ENCODE data around the gene PEPD.

Gene PEPD

GRCh38 chr19:33458807-33459206 is 62.8 kb downstream of the PEPD start:
- Histone ChIP-seq H3K27ac (replicated peaks; ENCODE audit: low read length) (no peak overlapping the region), H3K36me3 (replicated peaks in 1 of 2; ENCODE audit: control insufficient read depth in 2 of 2, insufficient read depth in 2 of 2, low read length in 2 of 2) (peaks cover 0 to 8% of the 10 kb centered on the region in 2 donors), H3K27me3 (ENCODE audit: control insufficient read depth in 3 of 3, insufficient read depth in 3 of 3, low read depth in 1 of 3, low read length in 3 of 3) (peaks cover 0 to 3% (median 0%) of the 10 kb centered on the region in 3 experiments), H3K4me3 (ENCODE audit: low read length in 2 of 2) (peak overlapping the region in 1 of 2 donors; percentile 58), H3K18ac (ENCODE audit: low read length) (peak overlapping the region; percentile 27), H3K23ac (ENCODE audit: low read depth, low read length, poor library complexity) (peak overlapping the region; percentile 94), H3K4ac (ENCODE audit: low read length) (no peak overlapping the region), H3K14ac (ENCODE audit: low read length) (peak overlapping the region; percentile 97), H2BK12ac (ENCODE audit: low read length) (peak overlapping the region; percentile 81), H4K8ac (ENCODE audit: low read depth, low read length) (peak overlapping the region; percentile 95), H3K4me2 (ENCODE audit: insufficient read depth, low read length, poor library complexity, severe bottlenecking) (no peak overlapping the region), H3K4me1 (ENCODE audit: control insufficient read depth in 2 of 2, insufficient read depth in 1 of 2, low read depth in 1 of 2, low read length in 2 of 2) (peaks cover 0 to 3% of the 10 kb centered on the region in 2 donors), H4K91ac (ENCODE audit: low read depth, low read length, poor library complexity) (no peak overlapping the region), H2BK5ac (ENCODE audit: low read length) (no peak overlapping the region), H3K79me1 (ENCODE audit: low read depth, low read length) (peaks cover 4% of the 10 kb centered on the region), H2AK5ac (ENCODE audit: low read depth, low read length) (no peak overlapping the region), H2BK15ac (ENCODE audit: low read length) (no peak overlapping the region), H3K9ac (ENCODE audit: low read depth, low read length, poor library complexity) (peak overlapping the region; percentile 67), H2BK120ac (ENCODE audit: low read depth, low read length) (no peak overlapping the region), H3K9me3 (replicated peaks in 1 of 2; ENCODE audit: control insufficient read depth in 2 of 2, insufficient read depth in 1 of 2, low read depth in 1 of 2, low read length in 2 of 2) (peaks cover 0 to 9% of the 10 kb centered on the region in 2 donors), H2AFZ (ENCODE audit: low read length) (no peak overlapping the region)
- WGBS, 2 donors (ENCODE audit: extremely low coverage in 2 of 2, insufficient read length in 2 of 2, insufficient replicate concordance in 1 of 2), result no CpG with 5 or more reads among the region's 12 CpGs
- DNase-seq (ENCODE audit: low spot score), result no peak

- no peak for DNase-seq (ENCODE audit: low spot score)
- 100% methylated on average over 6 of the region's 8 CpGs; no CpG with 5 or more reads in 1 of the 2 donors for WGBS, 2 donors (ENCODE audit: extremely low coverage in 2 of 2, insufficient read length in 2 of 2, insufficient replicate concordance in 1 of 2)
These were observed 63.4 kb downstream of the PEPD start for GRCh38 chr19:33458171-33458633.

GRCh38 chr19:33456845-33457220 is 64.8 kb downstream of the PEPD start:
- H3K4me2 ChIP-seq (ENCODE audit: insufficient read depth, low read length, poor library complexity, severe bottlenecking), result no peak overlapping the region
- H3K18ac ChIP-seq (ENCODE audit: low read length), result no peak overlapping the region
- H2BK12ac ChIP-seq (ENCODE audit: low read length), result no peak overlapping the region
- no peak overlapping the region for H4K91ac ChIP-seq (ENCODE audit: low read depth, low read length, poor library complexity)
- peaks cover 0 to 9% of the 10 kb centered on the region in 2 donors for H3K9me3 ChIP-seq (replicated peaks in 1 of 2; ENCODE audit: control insufficient read depth in 2 of 2, insufficient read depth in 1 of 2, low read depth in 1 of 2, low read length in 2 of 2)
- peaks cover 0 to 8% of the 10 kb centered on the region in 2 donors for H3K36me3 ChIP-seq (replicated peaks in 1 of 2; ENCODE audit: control insufficient read depth in 2 of 2, insufficient read depth in 2 of 2, low read length in 2 of 2)
- H2AFZ ChIP-seq (ENCODE audit: low read length), result no peak overlapping the region
- no peak overlapping the region for H3K27ac ChIP-seq (replicated peaks; ENCODE audit: low read length)
- H3K27me3 ChIP-seq (ENCODE audit: control insufficient read depth in 3 of 3, insufficient read depth in 3 of 3, low read depth in 1 of 3, low read length in 3 of 3), result peaks cover 0 to 3% (median 0%) of the 10 kb centered on the region in 3 experiments
- no peak overlapping the region for H3K4me3 ChIP-seq (ENCODE audit: low read length in 2 of 2)
- H4K8ac ChIP-seq (ENCODE audit: low read depth, low read length), result no peak overlapping the region
- peaks cover 0 to 3% of the 10 kb centered on the region in 2 donors for H3K4me1 ChIP-seq (ENCODE audit: control insufficient read depth in 2 of 2, insufficient read depth in 1 of 2, low read depth in 1 of 2, low read length in 2 of 2)
- no peak overlapping the region for H2BK120ac ChIP-seq (ENCODE audit: low read depth, low read length)
- no peak overlapping the region for H2AK5ac ChIP-seq (ENCODE audit: low read depth, low read length)
- no peak for DNase-seq (ENCODE audit: low spot score)
- no peak overlapping the region for H3K9ac ChIP-seq (ENCODE audit: low read depth, low read length, poor library complexity)
- no peak overlapping the region for H2BK15ac ChIP-seq (ENCODE audit: low read length)
- H3K4ac ChIP-seq (ENCODE audit: low read length), result no peak overlapping the region
- no peak overlapping the region for H3K14ac ChIP-seq (ENCODE audit: low read length)
- no peak overlapping the region for H2BK5ac ChIP-seq (ENCODE audit: low read length)
- H3K79me1 ChIP-seq (ENCODE audit: low read depth, low read length), result peaks cover 4% of the 10 kb centered on the region
- WGBS, 2 donors (ENCODE audit: extremely low coverage in 2 of 2, insufficient read length in 2 of 2, insufficient replicate concordance in 1 of 2), result no CpG with 5 or more reads among the region's 10 CpGs
- peak overlapping the region; percentile 28 for H3K23ac ChIP-seq (ENCODE audit: low read depth, low read length, poor library complexity)

More at GRCh38 chr19:33458171-33458633, 63.4 kb downstream of the PEPD start:
- Histone ChIP-seq H3K4me1 (ENCODE audit: control insufficient read depth in 2 of 2, insufficient read depth in 1 of 2, low read depth in 1 of 2, low read length in 2 of 2) (peaks cover 0 to 3% of the 10 kb centered on the region in 2 donors), H3K9me3 (replicated peaks in 1 of 2; ENCODE audit: control insufficient read depth in 2 of 2, insufficient read depth in 1 of 2, low read depth in 1 of 2, low read length in 2 of 2) (peaks cover 0 to 9% of the 10 kb centered on the region in 2 donors), H3K23ac (ENCODE audit: low read depth, low read length, poor library complexity) (peak overlapping the region; percentile 94), H3K9ac (ENCODE audit: low read depth, low read length, poor library complexity) (peak overlapping the region; percentile 67), H3K36me3 (replicated peaks in 1 of 2; ENCODE audit: control insufficient read depth in 2 of 2, insufficient read depth in 2 of 2, low read length in 2 of 2) (peaks cover 0 to 8% of the 10 kb centered on the region in 2 donors), H2AFZ (ENCODE audit: low read length) (no peak overlapping the region), H2BK12ac (ENCODE audit: low read length) (peak overlapping the region; percentile 81), H3K4me3 (ENCODE audit: low read length in 2 of 2) (peak overlapping the region in 1 of 2 donors; percentile 58), H2BK120ac (ENCODE audit: low read depth, low read length) (no peak overlapping the region), H3K27ac (replicated peaks; ENCODE audit: low read length) (no peak overlapping the region), H2BK5ac (ENCODE audit: low read length) (no peak overlapping the region), H2AK5ac (ENCODE audit: low read depth, low read length) (no peak overlapping the region), H3K79me1 (ENCODE audit: low read depth, low read length) (peaks cover 4% of the 10 kb centered on the region), H3K4ac (ENCODE audit: low read length) (peak overlapping the region; percentile 4), H3K4me2 (ENCODE audit: insufficient read depth, low read length, poor library complexity, severe bottlenecking) (no peak overlapping the region), H4K91ac (ENCODE audit: low read depth, low read length, poor library complexity) (peak overlapping the region; percentile 96), H3K18ac (ENCODE audit: low read length) (peak overlapping the region; percentile 38), H4K8ac (ENCODE audit: low read depth, low read length) (peak overlapping the region; percentile 95), H3K27me3 (ENCODE audit: control insufficient read depth in 3 of 3, insufficient read depth in 3 of 3, low read depth in 1 of 3, low read length in 3 of 3) (peaks cover 0 to 3% (median 0%) of the 10 kb centered on the region in 3 experiments), H3K14ac (ENCODE audit: low read length) (peak overlapping the region; percentile 97), H2BK15ac (ENCODE audit: low read length) (no peak overlapping the region)

GRCh38 chr19:33456076-33456844 is 65.3 kb downstream of the PEPD start:
- Histone ChIP-seq H3K14ac (ENCODE audit: low read length) (peak overlapping the region; percentile 50), H4K8ac (ENCODE audit: low read depth, low read length) (peak overlapping the region; percentile 86), H3K9me3 (replicated peaks in 1 of 2; ENCODE audit: control insufficient read depth in 2 of 2, insufficient read depth in 1 of 2, low read depth in 1 of 2, low read length in 2 of 2) (peaks cover 0 to 9% of the 10 kb centered on the region in 2 donors), H3K79me1 (ENCODE audit: low read depth, low read length) (peaks cover 4% of the 10 kb centered on the region), H2BK15ac (ENCODE audit: low read length) (no peak overlapping the region), H2AK5ac (ENCODE audit: low read depth, low read length) (peak overlapping the region; percentile 50), H3K36me3 (replicated peaks in 1 of 2; ENCODE audit: control insufficient read depth in 2 of 2, insufficient read depth in 2 of 2, low read length in 2 of 2) (peaks cover 0 to 8% of the 10 kb centered on the region in 2 donors), H3K27ac (replicated peaks; ENCODE audit: low read length) (no peak overlapping the region), H3K4me3 (ENCODE audit: low read length in 2 of 2) (no peak overlapping the region), H3K9ac (ENCODE audit: low read depth, low read length, poor library complexity) (no peak overlapping the region), H3K4me2 (ENCODE audit: insufficient read depth, low read length, poor library complexity, severe bottlenecking) (no peak overlapping the region), H2BK5ac (ENCODE audit: low read length) (no peak overlapping the region), H2BK120ac (ENCODE audit: low read depth, low read length) (no peak overlapping the region), H3K23ac (ENCODE audit: low read depth, low read length, poor library complexity) (peak overlapping the region; percentile 28), H2BK12ac (ENCODE audit: low read length) (no peak overlapping the region), H3K18ac (ENCODE audit: low read length) (no peak overlapping the region), H3K4ac (ENCODE audit: low read length) (no peak overlapping the region), H3K4me1 (ENCODE audit: control insufficient read depth in 2 of 2, insufficient read depth in 1 of 2, low read depth in 1 of 2, low read length in 2 of 2) (peaks cover 0 to 3% of the 10 kb centered on the region in 2 donors), H2AFZ (ENCODE audit: low read length) (no peak overlapping the region), H3K27me3 (ENCODE audit: control insufficient read depth in 3 of 3, insufficient read depth in 3 of 3, low read depth in 1 of 3, low read length in 3 of 3) (peaks cover 0 to 3% (median 0%) of the 10 kb centered on the region in 3 experiments), H4K91ac (ENCODE audit: low read depth, low read length, poor library complexity) (no peak overlapping the region)
- no peak for DNase-seq (ENCODE audit: low spot score)
- no CpG with 5 or more reads among the region's 11 CpGs for WGBS, 2 donors (ENCODE audit: extremely low coverage in 2 of 2, insufficient read length in 2 of 2, insufficient replicate concordance in 1 of 2)

Data from neuronal stem cell (in vitro differentiated cells).